Activated T-cell treated with anti-CD3 and anti-CD28 coated beads for 48 hours (primary cell): ENCODE data around the gene UBE3B.

ENCODE experiments used
- DNase-seq: peaks from one replicate; pipeline ENCODE4 v3.0.0-alpha.2; 2020; ENCODE audit warnings: low read depth

The UBE3B gene

GRCh38 chr12:109573029-109573913 is 95.8 kb downstream of the UBE3B start, which contains the start of the genes MMAB and MVK:
Gene MMAB, minus strand, starts transcription at chr12:109573504. Its CDS starts 24 bp downstream, at chr12:109573480.
Gene MVK, plus strand, starts transcription at chr12:109573794. Its CDS starts 1,029 bp downstream, at chr12:109574823.
- peak; percentile 95 for DNase-seq

GRCh38 chr12:109573914-109574244 is 96.4 kb downstream of the UBE3B start:
- DNase-seq: no peak

- no peak for DNase-seq
Measured at GRCh38 chr12:109575683-109576082, 98.2 kb downstream of the UBE3B start.

- DNase-seq: no peak
Measured at GRCh38 chr12:109577311-109577710, 99.9 kb downstream of the UBE3B start.

GRCh38 chr12:109578330-109578927 is 101.0 kb downstream of the UBE3B start:
- DNase-seq: no peak

- no peak for DNase-seq
Measured at GRCh38 chr12:109579639-109580038, 102.2 kb downstream of the UBE3B start.

GRCh38 chr12:109580272-109580671 is 102.8 kb downstream of the UBE3B start:
- no peak for DNase-seq

- DNase-seq: no peak
Measured at GRCh38 chr12:109580684-109581333, 103.4 kb downstream of the UBE3B start.

- no peak for DNase-seq
Measured at GRCh38 chr12:109581334-109581691, 103.9 kb downstream of the UBE3B start.

- DNase-seq: no peak
Measured at GRCh38 chr12:109581856-109582255, 104.4 kb downstream of the UBE3B start.

GRCh38 chr12:109582636-109583035 is 105.2 kb downstream of the UBE3B start:
- no peak for DNase-seq

GRCh38 chr12:109583733-109584132 is 106.3 kb downstream of the UBE3B start:
- DNase-seq: no peak
